Medulla oblongata (tissue), 1 donor: Measurements from ENCODE around the gene INPP5A.
A peak's percentile ranks its signal among the peaks of the same experiment; 100 is the strongest.
"Not testable (repeated sequence)": the region's sequence is repeated elsewhere in the genome, so short reads cannot be mapped to it uniquely, and the experiment has no call there.

ENCODE experiments used
- DNase-seq: peaks from one replicate; pipeline ENCODE4 v3.0.0-alpha.2; 2015; ENCODE audit errors: extremely low spot score

INPP5A gene

DNA sequence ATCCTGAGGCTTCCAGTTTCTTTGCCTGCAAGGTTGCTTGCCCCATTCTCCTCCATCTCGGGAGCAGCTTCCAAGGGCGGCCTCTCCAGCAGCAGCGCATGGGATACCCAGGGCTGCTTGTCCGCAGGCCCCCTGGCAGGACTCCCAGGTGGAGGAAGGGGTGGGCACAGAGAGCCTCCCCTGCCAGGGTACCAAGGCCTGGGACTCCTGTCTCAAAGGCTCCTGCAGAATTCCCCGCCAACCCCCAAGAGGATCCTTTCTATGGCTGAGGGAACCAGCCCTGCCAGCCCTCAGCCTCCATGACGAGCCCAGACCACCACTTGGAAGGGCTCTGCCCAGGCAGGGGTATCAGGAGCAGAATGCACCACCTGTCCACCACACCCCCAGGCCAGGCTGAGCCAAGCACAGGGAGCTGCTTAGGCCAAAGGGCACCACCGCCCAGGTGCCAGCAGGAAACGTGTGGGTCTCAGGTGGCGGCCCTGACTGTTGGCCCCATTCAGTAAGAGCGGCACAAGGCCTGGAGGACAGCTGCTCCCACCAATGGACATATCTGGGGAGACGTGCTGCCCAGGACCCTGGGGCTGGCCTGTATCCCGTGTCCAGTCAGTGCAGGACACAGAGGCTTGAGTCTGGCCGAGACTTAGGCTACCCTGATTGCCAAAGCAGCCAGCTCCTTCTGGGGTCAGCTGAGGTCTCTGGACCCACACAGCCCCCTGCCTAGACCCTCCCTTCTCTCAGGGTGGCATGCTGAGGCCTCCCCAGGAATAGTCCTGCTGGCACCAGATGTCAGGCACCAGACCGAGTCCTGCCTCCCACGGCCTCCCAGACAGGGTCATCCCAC lies 33.8 kb upstream of the INPP5A start:
- DNase-seq: no peak

DNA sequence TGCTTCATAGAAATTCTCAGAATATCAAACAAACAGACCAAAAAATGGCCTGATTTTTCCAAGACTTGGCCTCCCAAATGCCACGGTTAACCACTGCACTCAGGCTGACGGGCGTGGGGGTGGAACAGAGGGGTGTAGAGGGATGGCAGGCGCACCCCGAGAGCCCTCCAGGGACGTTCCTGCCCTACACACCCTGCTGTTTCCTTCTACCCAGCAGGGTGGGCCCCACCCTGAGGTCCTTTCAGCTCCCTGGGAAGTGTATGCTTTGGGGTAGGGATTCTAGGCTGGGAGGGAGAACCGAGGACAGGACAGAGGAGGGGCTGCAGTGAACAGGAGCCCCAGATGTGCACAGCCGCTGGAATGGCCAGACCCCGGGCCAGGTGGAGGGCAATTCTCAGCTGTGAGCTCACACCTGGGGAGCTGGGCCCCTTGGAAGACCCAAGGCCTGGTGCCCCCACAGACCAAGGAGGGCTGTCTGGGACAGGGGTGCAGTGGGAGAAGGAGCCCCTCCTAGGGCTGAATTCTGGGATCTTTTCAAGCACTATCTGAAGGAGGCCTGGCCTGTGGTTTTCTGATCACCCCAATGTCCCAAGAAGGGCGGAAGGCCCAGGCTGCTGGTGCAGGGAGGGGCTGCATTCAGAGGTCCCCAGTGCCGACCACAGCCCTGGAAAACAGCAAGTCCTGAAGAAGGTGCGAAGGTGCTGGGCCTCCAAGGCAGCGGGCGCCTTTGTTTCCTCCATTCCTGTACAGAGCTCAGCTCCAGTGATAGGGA lies 32.9 kb upstream of the INPP5A start:
- DNase-seq: no peak

DNA sequence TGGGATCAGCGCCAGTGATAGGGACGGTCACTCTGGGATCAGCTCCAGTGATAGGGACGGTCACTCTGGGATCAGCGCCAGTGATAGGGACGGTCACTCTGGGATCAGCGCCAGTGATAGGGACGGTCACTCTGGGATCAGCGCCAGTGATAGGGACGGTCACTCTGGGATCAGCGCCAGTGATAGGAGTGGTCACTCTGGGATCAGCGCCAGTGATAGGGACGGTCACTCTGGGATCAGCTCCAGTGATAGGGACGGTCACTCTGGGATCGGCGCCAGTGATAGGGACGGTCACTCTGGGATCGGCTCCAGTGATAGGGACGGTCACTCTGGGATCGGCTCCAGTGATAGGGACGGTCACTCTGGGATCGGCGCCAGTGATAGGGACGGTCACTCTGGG lies 32.0 kb upstream of the INPP5A start:
- not testable (repeated sequence) for DNase-seq

- no peak for DNase-seq
Observed at GRCh38 chr10:132506711-132507408, 30.7 kb upstream of the INPP5A start.

DNA sequence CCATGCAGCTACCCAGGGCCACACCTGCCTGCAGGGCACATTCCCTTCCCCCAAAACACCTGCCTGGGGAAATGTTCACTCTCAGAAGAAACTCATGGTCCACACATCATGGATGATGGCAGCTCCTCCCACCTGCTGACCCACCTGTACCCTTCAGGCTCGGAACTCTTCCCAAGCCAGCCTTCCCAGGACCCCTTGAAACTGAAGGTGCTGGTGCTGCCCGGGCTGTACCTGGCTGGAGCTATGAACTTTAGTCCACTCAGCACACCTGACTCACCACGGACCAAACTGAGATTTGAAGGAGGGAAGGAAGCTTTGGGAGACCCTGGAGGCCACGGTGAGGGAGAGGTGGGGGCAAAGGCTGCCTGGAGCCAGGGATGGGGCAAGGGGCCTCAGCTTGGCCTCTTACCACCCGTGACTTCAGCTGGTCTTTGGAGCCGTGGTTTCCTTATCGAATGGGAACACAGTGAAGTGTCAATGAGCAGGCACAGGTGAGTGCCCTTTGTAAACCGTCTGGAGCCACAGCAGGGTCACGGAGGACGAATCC lies 30.1 kb upstream of the INPP5A start:
- DNase-seq: no peak

DNA sequence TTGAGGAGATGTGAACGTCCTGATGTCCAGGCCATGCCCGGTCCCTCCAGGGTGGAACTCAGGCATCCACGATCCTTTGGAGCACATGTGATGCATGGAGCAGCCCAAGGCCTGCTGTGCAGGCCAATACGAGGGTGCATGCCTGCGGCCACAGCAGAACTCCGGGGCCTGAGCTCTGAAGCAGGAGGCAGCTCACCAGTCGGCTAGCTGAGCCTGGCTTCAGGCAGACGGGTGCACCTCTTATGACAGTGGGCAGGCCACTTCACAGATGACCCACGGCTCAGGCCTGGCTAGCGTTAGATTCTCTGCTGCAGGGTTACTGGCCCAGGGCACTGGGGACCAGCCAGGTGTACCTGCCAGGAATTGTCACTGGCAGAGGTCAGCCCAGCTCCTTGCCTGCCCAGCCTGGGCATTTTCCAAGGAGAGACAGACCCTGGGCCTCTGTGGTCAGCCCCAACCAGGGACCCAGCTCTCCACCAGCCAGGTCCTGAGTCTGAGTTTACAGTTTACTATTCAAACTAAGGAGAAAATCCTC lies 29.6 kb upstream of the INPP5A start:
- DNase-seq: no peak

DNA sequence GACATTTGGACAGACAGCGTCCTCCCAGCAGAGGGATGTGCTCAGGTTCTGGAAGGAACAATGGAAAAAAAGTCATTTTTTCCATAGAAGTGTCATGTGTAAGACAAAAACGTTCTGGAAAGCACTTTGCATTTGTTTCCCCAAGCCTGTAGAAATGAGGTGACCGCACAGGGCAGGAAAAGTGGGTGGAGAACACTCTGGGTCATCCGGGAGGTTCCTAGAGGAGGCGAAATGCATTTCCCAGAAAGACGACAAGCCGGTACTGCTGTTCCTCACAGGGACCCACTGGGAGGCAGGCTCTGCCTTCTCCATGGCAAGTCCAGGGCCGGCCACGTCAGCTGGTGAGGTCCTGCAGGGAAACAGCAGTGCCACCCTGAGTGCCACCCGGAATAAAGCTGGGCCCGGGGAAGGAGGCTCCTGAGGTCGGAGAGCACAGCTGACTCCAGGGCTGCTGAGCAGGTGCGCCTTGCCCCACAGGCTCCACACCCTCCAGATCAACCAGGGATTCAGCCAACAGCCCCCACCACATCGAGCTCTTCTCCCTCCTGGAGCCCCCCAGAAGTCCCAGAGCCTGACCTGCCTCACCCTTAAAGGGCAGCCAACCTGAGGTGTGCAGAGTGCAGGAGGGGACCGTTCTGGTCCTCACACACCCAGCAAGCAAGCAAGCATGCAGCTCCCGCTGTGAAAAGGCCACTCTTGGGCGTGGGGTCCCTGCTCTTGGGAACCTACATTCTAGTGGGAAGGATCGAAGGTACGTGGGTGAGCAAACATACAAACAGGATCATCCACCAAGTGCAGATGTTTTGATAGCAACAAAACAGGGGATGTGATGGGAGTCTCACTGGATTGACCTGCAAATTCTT lies 28.8 kb upstream of the INPP5A start:
- peak; percentile 21 for DNase-seq

GRCh38 chr10:132509506-132510173 lies 27.9 kb upstream of the INPP5A start:
- DNase-seq: no peak

GRCh38 chr10:132510174-132510611 lies 27.4 kb upstream of the INPP5A start:
- no peak for DNase-seq

- no peak for DNase-seq
Observed at GRCh38 chr10:132511121-132512051, 26.2 kb upstream of the INPP5A start.

GRCh38 chr10:132512052-132512442 lies 25.5 kb upstream of the INPP5A start:
- DNase-seq: no peak

DNA sequence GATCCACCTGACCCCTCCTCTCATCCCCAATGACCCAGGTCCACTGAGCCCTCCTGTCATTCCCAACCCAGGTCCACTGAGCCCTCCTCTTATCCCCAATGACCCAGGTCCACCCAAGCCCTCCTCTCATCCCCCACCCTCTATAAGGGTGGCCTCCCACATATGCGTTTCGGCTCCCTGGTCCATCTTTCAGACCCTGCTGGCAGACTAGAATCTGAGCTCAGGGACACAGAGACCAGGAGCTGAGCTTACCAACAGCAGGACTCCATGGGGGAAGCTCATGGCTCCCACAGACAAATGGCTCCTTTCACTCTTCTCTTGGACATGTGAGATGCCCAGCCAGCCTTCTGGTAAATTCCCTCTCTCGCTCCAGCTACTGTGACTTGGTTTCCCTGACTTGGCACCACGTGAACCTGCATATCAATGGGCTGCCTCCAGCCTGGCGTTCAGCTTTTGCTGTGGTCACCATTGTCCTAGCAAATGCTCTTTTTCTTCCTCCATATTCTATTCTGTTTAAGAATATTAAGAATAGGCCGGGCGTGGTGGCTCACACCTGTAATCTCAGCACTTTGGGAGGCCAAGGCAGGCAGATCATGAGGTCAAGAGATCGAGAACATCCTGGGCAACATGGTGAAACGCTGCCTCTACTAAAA lies 24.8 kb upstream of the INPP5A start:
- no peak for DNase-seq

DNA sequence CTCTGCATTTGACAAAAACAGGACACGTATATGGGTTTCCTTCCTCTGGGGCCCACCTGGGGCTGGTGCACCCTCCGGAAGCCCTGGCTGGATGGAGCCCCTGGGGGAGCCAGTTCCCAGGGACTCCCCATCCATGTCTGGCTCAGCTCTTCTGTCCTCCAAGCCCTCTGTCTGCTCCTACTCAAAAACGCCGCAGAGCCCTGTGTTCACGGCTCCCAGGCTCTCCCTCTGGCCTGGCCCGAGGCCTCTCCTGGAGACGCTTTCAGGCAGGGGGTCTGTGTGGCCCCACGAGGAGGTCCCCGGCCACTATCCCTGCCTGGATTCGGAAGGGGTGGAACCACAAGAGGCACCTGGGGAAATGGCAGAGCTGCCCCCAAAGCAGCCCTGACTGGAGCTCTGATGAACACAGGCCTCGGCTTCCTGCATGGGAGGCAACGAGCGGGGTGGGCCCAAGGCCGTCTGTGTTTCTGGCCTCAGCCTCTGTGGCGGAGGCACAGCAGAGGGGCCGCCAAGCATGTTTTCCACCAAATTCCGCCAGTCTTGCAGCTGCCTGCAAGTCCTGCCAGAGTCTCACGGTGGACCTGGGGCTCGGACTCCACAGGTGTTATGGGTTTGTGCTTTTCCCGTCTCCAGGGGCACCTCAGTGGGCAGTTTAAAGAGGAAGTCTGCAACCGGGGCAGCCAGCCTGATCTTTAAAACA lies 22.6 kb upstream of the INPP5A start:
- DNase-seq: no peak

GRCh38 chr10:132515811-132516726 lies 21.5 kb upstream of the INPP5A start:
- no peak for DNase-seq

DNA sequence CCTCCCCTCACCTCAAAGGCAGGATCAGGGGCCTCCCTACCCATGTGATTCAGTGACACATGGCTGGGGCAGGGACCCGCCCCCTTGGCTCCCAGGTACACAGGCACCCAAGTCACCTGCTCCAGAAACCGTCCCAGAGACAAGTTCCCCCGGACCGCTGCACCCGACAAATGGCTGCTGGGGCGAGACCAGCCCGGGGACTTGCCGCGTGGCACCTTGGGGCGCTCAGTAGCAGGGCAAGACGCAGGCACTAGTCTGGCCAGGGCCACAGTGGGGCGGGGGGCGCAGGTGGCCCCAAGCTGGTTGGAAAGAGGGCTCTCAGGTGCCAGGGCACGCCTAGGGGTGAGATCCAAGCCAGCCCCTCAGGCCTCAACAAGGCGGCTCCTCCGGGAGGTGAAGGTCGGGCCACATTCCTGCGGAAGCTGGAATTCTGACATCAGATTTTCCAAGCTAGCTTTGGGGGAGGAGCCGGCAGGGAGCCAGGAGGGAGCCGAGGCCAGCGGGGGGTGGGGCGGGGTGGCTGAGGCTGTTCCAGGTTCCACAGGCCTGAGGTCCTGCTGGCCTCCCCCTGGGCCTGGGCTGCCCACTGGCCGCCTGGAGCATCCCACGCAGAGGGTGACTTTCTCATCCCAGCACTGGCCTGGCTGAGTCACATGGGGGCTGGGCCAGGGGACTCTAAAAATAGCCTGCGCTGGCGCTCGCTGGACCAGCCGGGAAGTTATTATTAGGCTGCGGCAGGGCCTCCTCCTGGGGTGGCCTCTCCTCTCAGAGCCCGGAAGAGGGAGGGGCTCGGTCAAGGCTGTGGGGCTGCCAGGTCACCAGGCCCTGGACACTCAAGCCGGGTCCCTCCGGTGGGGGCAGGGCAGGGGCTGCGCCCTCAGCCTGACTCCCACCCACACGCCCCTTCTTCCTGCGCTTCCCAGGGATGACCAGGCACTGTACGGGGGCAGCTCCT lies 20.5 kb upstream of the INPP5A start:
- peak; percentile 81 for DNase-seq
